Measurements from ENCODE around the gene TMEM212. TPM values are rescaled to one million over a fixed set of nuclear protein-coding genes. Genes with fewer than 3 reads are reported as not detected.
A peak's percentile ranks its signal among the peaks of the same experiment; 100 is the strongest.

The TMEM212 gene
- total and polyA plus RNA-seq, 2 of the 13 experiments (the other 11 are each of a cell fraction or from before 2014, with no cell fraction given), result not detected

GRCh38 chr3:171840811-171841619 is 2.1 kb upstream of the TMEM212 start (continued):
- TF ChIP-seq THRA (CRISPR knock-in tag; IDR thresholded peaks at IDR 0.05; ENCODE audit: borderline replicate concordance) (peak; percentile 96), KDM6A (CRISPR knock-in tag; IDR thresholded peaks at IDR 0.05; ENCODE audit: low read depth) (peak; percentile 85; the same call in 1 of the 2 replicates), MEF2D (CRISPR knock-in tag; IDR thresholded peaks at IDR 0.05) (peak; percentile 89), ZNF513 (CRISPR knock-in tag; conservative IDR thresholded peaks at IDR 0.05) (no peak), NR2F6 (IDR thresholded peaks at IDR 0.05) (peak; percentile 94), NR2F6 (CRISPR knock-in tag; IDR thresholded peaks at IDR 0.05) (peak; percentile 93), HDAC1 (CRISPR knock-in tag; IDR thresholded peaks at IDR 0.05) (0 out of 2 replicates have a peak, but pooled peaks have one; percentile 54), NFE2L2 (IDR thresholded peaks at IDR 0.05; ENCODE audit: low read length) (no peak), NR2F1 (CRISPR knock-in tag; IDR thresholded peaks at IDR 0.05) (peak; percentile 63 to 77), RORA (CRISPR knock-in tag; IDR thresholded peaks at IDR 0.05) (0 out of 2 replicates have a peak, but pooled peaks have one; percentile 45), ZNF101 (CRISPR knock-in tag; IDR thresholded peaks at IDR 0.05; ENCODE audit: borderline replicate concordance, low read depth) (peak; percentile 1; the same call in 1 of the 2 replicates), BHLHE40 (IDR thresholded peaks at IDR 0.05; ENCODE audit: low read length) (0 out of 2 replicates have a peak, but pooled peaks have one; percentile 19), STAT5B (CRISPR knock-in tag; IDR thresholded peaks at IDR 0.05) (peak; percentile 35; the same call in 1 of the 2 replicates), SNAPC2 (CRISPR knock-in tag; IDR thresholded peaks at IDR 0.05) (0 out of 2 replicates have a peak, but pooled peaks have one; percentile 18), NR2C2 (CRISPR knock-in tag; IDR thresholded peaks at IDR 0.05; ENCODE audit: borderline replicate concordance) (peak; percentile 61; the same call in 1 of the 2 replicates)
- TF ChIP-seq, protein P1, sequence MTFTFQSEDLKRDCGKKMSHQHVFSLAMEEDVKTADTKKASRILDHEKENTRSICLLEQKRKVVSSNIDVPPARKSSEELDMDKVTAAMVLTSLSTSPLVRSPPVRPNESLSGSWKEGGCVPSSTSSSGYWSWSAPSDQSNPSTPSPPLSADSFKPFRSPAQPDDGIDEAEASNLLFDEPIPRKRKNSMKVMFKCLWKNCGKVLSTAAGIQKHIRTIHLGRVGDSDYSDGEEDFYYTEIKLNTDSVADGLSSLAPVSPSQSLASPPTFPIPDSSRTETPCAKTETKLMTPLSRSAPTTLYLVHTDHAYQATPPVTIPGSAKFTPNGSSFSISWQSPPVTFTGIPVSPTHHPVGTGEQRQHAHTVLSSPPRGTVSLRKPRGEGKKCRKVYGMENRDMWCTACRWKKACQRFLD (CRISPR knock-in tag; IDR thresholded peaks at IDR 0.05; ENCODE audit: borderline replicate concordance), result 0 out of 2 replicates have a peak, but pooled peaks have one; percentile 40
- TF ChIP-seq, protein P2, sequence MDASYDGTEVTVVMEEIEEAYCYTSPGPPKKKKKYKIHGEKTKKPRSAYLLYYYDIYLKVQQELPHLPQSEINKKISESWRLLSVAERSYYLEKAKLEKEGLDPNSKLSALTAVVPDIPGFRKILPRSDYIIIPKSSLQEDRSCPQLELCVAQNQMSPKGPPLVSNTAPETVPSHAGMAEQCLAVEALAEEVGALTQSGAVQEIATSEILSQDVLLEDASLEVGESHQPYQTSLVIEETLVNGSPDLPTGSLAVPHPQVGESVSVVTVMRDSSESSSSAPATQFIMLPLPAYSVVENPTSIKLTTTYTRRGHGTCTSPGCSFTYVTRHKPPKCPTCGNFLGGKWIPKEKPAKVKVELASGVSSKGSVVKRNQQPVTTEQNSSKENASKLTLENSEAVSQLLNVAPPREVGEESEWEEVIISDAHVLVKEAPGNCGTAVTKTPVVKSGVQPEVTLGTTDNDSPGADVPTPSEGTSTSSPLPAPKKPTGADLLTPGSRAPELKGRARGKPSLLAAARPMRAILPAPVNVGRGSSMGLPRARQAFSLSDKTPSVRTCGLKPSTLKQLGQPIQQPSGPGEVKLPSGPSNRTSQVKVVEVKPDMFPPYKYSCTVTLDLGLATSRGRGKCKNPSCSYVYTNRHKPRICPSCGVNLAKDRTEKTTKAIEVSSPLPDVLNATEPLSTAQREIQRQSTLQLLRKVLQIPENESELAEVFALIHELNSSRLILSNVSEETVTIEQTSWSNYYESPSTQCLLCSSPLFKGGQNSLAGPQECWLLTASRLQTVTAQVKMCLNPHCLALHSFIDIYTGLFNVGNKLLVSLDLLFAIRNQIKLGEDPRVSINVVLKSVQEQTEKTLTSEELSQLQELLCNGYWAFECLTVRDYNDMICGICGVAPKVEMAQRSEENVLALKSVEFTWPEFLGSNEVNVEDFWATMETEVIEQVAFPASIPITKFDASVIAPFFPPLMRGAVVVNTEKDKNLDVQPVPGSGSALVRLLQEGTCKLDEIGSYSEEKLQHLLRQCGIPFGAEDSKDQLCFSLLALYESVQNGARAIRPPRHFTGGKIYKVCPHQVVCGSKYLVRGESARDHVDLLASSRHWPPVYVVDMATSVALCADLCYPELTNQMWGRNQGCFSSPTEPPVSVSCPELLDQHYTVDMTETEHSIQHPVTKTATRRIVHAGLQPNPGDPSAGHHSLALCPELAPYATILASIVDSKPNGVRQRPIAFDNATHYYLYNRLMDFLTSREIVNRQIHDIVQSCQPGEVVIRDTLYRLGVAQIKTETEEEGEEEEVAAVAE (CRISPR knock-in tag; IDR thresholded peaks at IDR 0.05; ENCODE audit: borderline replicate concordance), result 0 out of 2 replicates have a peak, but pooled peaks have one; percentile 14
- TF ChIP-seq, protein P3, sequence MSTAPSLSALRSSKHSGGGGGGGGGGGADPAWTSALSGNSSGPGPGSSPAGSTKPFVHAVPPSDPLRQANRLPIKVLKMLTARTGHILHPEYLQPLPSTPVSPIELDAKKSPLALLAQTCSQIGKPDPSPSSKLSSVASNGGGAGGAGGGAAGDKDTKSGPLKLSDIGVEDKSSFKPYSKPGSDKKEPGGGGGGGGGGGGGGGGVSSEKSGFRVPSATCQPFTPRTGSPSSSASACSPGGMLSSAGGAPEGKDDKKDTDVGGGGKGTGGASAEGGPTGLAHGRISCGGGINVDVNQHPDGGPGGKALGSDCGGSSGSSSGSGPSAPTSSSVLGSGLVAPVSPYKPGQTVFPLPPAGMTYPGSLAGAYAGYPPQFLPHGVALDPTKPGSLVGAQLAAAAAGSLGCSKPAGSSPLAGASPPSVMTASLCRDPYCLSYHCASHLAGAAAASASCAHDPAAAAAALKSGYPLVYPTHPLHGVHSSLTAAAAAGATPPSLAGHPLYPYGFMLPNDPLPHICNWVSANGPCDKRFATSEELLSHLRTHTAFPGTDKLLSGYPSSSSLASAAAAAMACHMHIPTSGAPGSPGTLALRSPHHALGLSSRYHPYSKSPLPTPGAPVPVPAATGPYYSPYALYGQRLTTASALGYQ (CRISPR knock-in tag; IDR thresholded peaks at IDR 0.05), result peak; percentile 97

Measured in HepG2 (cell line).